ENCODE results near the gene ARHGEF7. TPM values are rescaled to one million over a fixed set of nuclear protein-coding genes. Genes with fewer than 3 reads are reported as not detected.

Gene ARHGEF7
- polyA plus RNA-seq, 1 experiment: 40.3 TPM

- no peak for DNase-seq (ENCODE audit: low read depth, low spot score)
- H3K9me3 ChIP-seq (ENCODE audit: control insufficient read depth, insufficient read depth, low read length): no peaks in the 10 kb centered on the region; the same call in 1 of the 2 replicates
- ChIA-PET CTCF (interaction anchor here (0.6 to 1.8 kb wide), 6 partner anchors 11 to 312 kb away, joined by 3 to 9 read pairs (median 4); no protein-coding TSS in a partner anchor), POLR2A (no interaction called here)
- H3K27ac ChIP-seq (ENCODE audit: low read depth, low read length): no peak overlapping the region
- H3K4me3 ChIP-seq (ENCODE audit: low read depth, low read length): no peak overlapping the region
- H3K27me3 ChIP-seq (ENCODE audit: control insufficient read depth, insufficient read depth, low read length): no peaks in the 10 kb centered on the region
- TF ChIP-seq, protein P1, sequence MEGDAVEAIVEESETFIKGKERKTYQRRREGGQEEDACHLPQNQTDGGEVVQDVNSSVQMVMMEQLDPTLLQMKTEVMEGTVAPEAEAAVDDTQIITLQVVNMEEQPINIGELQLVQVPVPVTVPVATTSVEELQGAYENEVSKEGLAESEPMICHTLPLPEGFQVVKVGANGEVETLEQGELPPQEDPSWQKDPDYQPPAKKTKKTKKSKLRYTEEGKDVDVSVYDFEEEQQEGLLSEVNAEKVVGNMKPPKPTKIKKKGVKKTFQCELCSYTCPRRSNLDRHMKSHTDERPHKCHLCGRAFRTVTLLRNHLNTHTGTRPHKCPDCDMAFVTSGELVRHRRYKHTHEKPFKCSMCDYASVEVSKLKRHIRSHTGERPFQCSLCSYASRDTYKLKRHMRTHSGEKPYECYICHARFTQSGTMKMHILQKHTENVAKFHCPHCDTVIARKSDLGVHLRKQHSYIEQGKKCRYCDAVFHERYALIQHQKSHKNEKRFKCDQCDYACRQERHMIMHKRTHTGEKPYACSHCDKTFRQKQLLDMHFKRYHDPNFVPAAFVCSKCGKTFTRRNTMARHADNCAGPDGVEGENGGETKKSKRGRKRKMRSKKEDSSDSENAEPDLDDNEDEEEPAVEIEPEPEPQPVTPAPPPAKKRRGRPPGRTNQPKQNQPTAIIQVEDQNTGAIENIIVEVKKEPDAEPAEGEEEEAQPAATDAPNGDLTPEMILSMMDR (IDR thresholded peaks at IDR 0.05; ENCODE audit: low read depth, low read length): peak; percentile 53
These were observed 101.3 kb downstream of the ARHGEF7 start for GRCh38 chr13:111216166-111216960.

- CTCF ChIA-PET: interaction anchor here (0.9 to 1.8 kb wide), 3 partner anchors 12 to 150 kb away, joined by 3 to 9 read pairs (median 3); no protein-coding TSS in a partner anchor
- no peak overlapping the region for H3K27ac ChIP-seq (ENCODE audit: low read depth, low read length)
- POLR2A ChIA-PET: no interaction called here
- no peak for DNase-seq (ENCODE audit: low read depth, low spot score)
- H3K27me3 ChIP-seq (ENCODE audit: control insufficient read depth, insufficient read depth, low read length): no peaks in the 10 kb centered on the region
- H3K4me3 ChIP-seq (ENCODE audit: low read depth, low read length): no peak overlapping the region
- H3K9me3 ChIP-seq (ENCODE audit: control insufficient read depth, insufficient read depth, low read length): no peaks in the 10 kb centered on the region; the same call in 1 of the 2 replicates
- TF ChIP-seq, protein P1 (IDR thresholded peaks at IDR 0.05; ENCODE audit: low read depth, low read length): no peak
These were observed 102.5 kb downstream of the ARHGEF7 start for GRCh38 chr13:111217641-111218040.

- POLR2A ChIA-PET: no interaction called here
- Histone ChIP-seq H3K4me3 (ENCODE audit: low read depth, low read length) (no peak overlapping the region), H3K27me3 (ENCODE audit: control insufficient read depth, insufficient read depth, low read length) (no peaks in the 10 kb centered on the region), H3K27ac (ENCODE audit: low read depth, low read length) (peak overlapping the region; percentile 75), H3K9me3 (ENCODE audit: control insufficient read depth, insufficient read depth, low read length) (no peaks in the 10 kb centered on the region; the same call in 1 of the 2 replicates)
- TF ChIP-seq, protein P1 (IDR thresholded peaks at IDR 0.05; ENCODE audit: low read depth, low read length): no peak
- CTCF ChIA-PET: no interaction called here
- DNase-seq (ENCODE audit: low read depth, low spot score): peak; percentile 74
These were observed 104.2 kb downstream of the ARHGEF7 start for GRCh38 chr13:111219280-111219679.

DNA sequence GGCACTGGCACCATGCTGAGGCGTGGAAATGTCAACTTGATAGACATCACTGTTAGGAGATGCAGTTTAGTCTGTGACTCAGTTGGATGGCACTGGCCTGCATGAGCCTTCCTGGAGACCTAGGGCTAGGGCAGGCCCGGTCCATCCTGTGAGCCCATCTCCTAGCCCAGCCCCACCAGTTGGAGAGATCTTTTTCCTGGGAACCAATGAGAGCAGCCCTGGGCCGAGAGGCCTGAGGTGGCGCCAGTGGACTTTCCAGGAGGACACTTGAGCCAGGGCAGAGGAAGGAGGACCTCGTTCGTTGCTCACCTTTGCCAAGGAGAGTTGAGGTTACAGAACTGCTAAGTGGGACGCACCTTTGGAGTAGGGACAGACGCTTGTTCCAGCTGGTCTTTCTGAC is 104.8 kb downstream of the ARHGEF7 start:
- TF ChIP-seq, protein P1 (IDR thresholded peaks at IDR 0.05; ENCODE audit: low read depth, low read length): no peak
- ChIA-PET CTCF (no interaction called here), POLR2A (no interaction called here)
- Histone ChIP-seq H3K27ac (ENCODE audit: low read depth, low read length) (peak overlapping the region; percentile 49), H3K4me3 (ENCODE audit: low read depth, low read length) (no peak overlapping the region), H3K9me3 (ENCODE audit: control insufficient read depth, insufficient read depth, low read length) (no peaks in the 10 kb centered on the region), H3K27me3 (ENCODE audit: control insufficient read depth, insufficient read depth, low read length) (no peaks in the 10 kb centered on the region)
- DNase-seq (ENCODE audit: low read depth, low spot score): no peak

GRCh38 chr13:111225166-111225565 is 110.1 kb downstream of the ARHGEF7 start:
- no peak for DNase-seq (ENCODE audit: low read depth, low spot score)
- no peaks in the 10 kb centered on the region for H3K9me3 ChIP-seq (ENCODE audit: control insufficient read depth, insufficient read depth, low read length)
- H3K27ac ChIP-seq (ENCODE audit: low read depth, low read length): no peak overlapping the region
- TF ChIP-seq, protein P1 (IDR thresholded peaks at IDR 0.05; ENCODE audit: low read depth, low read length): no peak
- H3K4me3 ChIP-seq (ENCODE audit: low read depth, low read length): no peak overlapping the region
- CTCF ChIA-PET: interaction anchor here (0.7 to 2.5 kb wide), 7 partner anchors 11 to 310 kb away, joined by 3 to 15 read pairs (median 4); no protein-coding TSS in a partner anchor
- POLR2A ChIA-PET: no interaction called here
- no peaks in the 10 kb centered on the region for H3K27me3 ChIP-seq (ENCODE audit: control insufficient read depth, insufficient read depth, low read length)

Measured in AG04450 (cell line).